Body of pancreas (tissue), 4 donors: ENCODE results near the gene ATP6V1B1.

Experiments used
- POLR2A ChIP-seq, 3 donors: fragments of 450-650 bp; IDR thresholded peaks; one replicate each; pipeline ENCODE4 v1.6.1; 2016; ENCODE audit warnings: antibody characterized with exemption in 3 of 3, mild to moderate bottlenecking in 2 of 3
- TF ChIP-seq, protein P1 (sequence below), 7 experiments: fragments of 450-650 bp in 4 of 7; fragments of 200-600 bp in 3 of 7; sonication (generic) in 3 of 7; IDR thresholded peaks; one replicate each; pipeline ENCODE4 v1.5.1; 2016 to 2019; ENCODE audit warnings: antibody characterized with exemption in 7 of 7

DNA sequence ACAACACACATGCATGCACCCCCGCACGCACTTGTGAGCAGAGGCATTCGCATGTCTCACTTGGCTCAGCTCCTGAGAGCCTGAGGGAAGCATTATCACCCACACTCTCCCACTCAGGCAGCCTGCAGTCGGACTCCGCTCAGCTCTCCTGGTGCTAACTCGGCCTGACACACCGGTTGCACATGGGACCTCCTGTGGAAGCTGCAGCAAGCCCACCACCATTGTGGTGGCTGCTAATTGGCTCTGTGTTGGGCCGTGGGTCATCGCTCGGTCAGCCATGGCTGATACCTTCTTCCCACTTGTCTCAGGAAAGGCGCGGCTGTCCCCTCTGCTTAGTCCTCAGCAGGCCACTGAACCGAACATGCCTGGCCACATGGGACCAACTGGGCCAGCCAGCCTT lies 72.6 kb downstream of the ATP6V1B1 start:
- no peak for TF ChIP-seq POLR2A (IDR thresholded peaks at IDR 0.05)
- TF ChIP-seq, protein P1, sequence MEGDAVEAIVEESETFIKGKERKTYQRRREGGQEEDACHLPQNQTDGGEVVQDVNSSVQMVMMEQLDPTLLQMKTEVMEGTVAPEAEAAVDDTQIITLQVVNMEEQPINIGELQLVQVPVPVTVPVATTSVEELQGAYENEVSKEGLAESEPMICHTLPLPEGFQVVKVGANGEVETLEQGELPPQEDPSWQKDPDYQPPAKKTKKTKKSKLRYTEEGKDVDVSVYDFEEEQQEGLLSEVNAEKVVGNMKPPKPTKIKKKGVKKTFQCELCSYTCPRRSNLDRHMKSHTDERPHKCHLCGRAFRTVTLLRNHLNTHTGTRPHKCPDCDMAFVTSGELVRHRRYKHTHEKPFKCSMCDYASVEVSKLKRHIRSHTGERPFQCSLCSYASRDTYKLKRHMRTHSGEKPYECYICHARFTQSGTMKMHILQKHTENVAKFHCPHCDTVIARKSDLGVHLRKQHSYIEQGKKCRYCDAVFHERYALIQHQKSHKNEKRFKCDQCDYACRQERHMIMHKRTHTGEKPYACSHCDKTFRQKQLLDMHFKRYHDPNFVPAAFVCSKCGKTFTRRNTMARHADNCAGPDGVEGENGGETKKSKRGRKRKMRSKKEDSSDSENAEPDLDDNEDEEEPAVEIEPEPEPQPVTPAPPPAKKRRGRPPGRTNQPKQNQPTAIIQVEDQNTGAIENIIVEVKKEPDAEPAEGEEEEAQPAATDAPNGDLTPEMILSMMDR (IDR thresholded peaks at IDR 0.05), result no peak
